ENCODE data around the gene CYP4F11. TPM values are rescaled to one million over a fixed set of nuclear protein-coding genes. Genes with fewer than 3 reads are reported as not detected.

Gene CYP4F11
- total RNA-seq, 1 experiment from 2014 or later = not detected

- Histone ChIP-seq H3K14ac (ENCODE audit: insufficient read depth, low read length) (no peak overlapping the region), H3K4ac (ENCODE audit: low read depth, low read length) (no peak overlapping the region), H3K56ac (ENCODE audit: insufficient read length, low read depth, low read length) (no peak overlapping the region), H2BK12ac (ENCODE audit: insufficient read length, low read depth, low read length) (no peak overlapping the region), H4K8ac (replicated peaks; ENCODE audit: insufficient read length, low read depth, low read length) (no peak overlapping the region), H3T11ph (ENCODE audit: low read length) (no peak overlapping the region), H3K79me1 (ENCODE audit: insufficient read depth, low read depth, low read length, poor library complexity, severe bottlenecking) (no peaks in the 10 kb centered on the region), H3K23me2 (ENCODE audit: insufficient read length, low read depth, low read length, poor library complexity, severe bottlenecking) (no peaks in the 10 kb centered on the region), H4K5ac (ENCODE audit: insufficient read length, low read depth, low read length) (no peak overlapping the region), H3K4me1 (ENCODE audit: insufficient read depth, low read length) (no peaks in the 10 kb centered on the region), H3K9ac (ENCODE audit: extremely low read depth, insufficient read length, low read length) (no peak overlapping the region), H3K23ac (ENCODE audit: insufficient read length, low read depth, low read length) (no peak overlapping the region), H2BK20ac (ENCODE audit: low read depth, low read length, poor library complexity, severe bottlenecking) (no peak overlapping the region), H4K20me1 (ENCODE audit: control insufficient read depth, insufficient read depth, insufficient read length) (no peaks in the 10 kb centered on the region), H2BK5ac (ENCODE audit: insufficient read length, low read length) (no peak overlapping the region), H3K18ac (ENCODE audit: insufficient read length, low read depth, low read length) (no peak overlapping the region), H3K9me3 (ENCODE audit: control insufficient read depth, low read depth, low read length) (peaks cover 55% of the 10 kb centered on the region), H4K91ac (ENCODE audit: insufficient read length, low read depth, low read length) (no peak overlapping the region), H2BK15ac (ENCODE audit: low read depth, low read length) (no peak overlapping the region), H2BK120ac (ENCODE audit: low read depth, low read length, poor library complexity, severe bottlenecking) (no peak overlapping the region), H2AFZ (ENCODE audit: low read length) (no peak overlapping the region), H2AK5ac (ENCODE audit: insufficient read length, low read length) (no peak overlapping the region), H3K4me2 (ENCODE audit: insufficient read depth, insufficient read length, low read length) (no peak overlapping the region), H3K27ac (ENCODE audit: insufficient read length, low read depth, low read length) (no peak overlapping the region), H3K79me2 (ENCODE audit: insufficient read depth, low read length) (no peaks in the 10 kb centered on the region), H3K27me3 (ENCODE audit: insufficient read depth, low read length) (no peaks in the 10 kb centered on the region)
- no peak for TF ChIP-seq CTCF (conservative IDR thresholded peaks at IDR 0.05)
- Mint-ChIP-seq H3K4me1 (no peaks in the 10 kb centered on the region), H3K9me3 (peaks cover 85 to 89% of the 10 kb centered on the region in 2 experiments), H3K36me3 (ENCODE audit: insufficient read depth in 1 of 3, low read depth in 3 of 3) (peaks cover 0 to 21% (median 6%) of the 10 kb centered on the region in 3 experiments; a peak in 3 of 7 replicates), H3K4me3 (no peak overlapping the region), H3K27me3 (ENCODE audit: low read depth) (peaks cover 5% of the 10 kb centered on the region), H3K27ac (no peak overlapping the region)
- no peak for DNase-seq
- WGBS (ENCODE audit: extremely low coverage, insufficient read length, low lambda C conversion rate) = no CpG with 5 or more reads among the region's 11 CpGs
These were observed 32.1 kb downstream of the CYP4F11 start for GRCh38 chr19:15902254-15902653.
